ENCODE measurements around the gene TAOK1.

Gene TAOK1

GRCh38 chr17:29579866-29580771 lies 190.0 kb downstream of the TAOK1 start:
- in situ Hi-C loops (cut with MboI; ENCODE audit: low sequenced_read_pairs), result no loop called here

GRCh38 chr17:29581583-29582253 lies 191.6 kb downstream of the TAOK1 start:
- in situ Hi-C loops (cut with MboI; ENCODE audit: low sequenced_read_pairs), result no loop called here

- in situ Hi-C loops (cut with MboI; ENCODE audit: low sequenced_read_pairs), result no loop called here
These were observed 192.1 kb downstream of the TAOK1 start for GRCh38 chr17:29582254-29582765.

- in situ Hi-C loops (cut with MboI; ENCODE audit: low sequenced_read_pairs), result no loop called here
These were observed 192.6 kb downstream of the TAOK1 start for GRCh38 chr17:29582772-29583171.

GRCh38 chr17:29583324-29584248 lies 193.4 kb downstream of the TAOK1 start:
- in situ Hi-C loops (cut with MboI; ENCODE audit: low sequenced_read_pairs), result no loop called here

- in situ Hi-C loops (cut with MboI; ENCODE audit: low sequenced_read_pairs), result no loop called here
These were observed 194.4 kb downstream of the TAOK1 start for GRCh38 chr17:29584452-29585079.

GRCh38 chr17:29585080-29585751 lies 195.1 kb downstream of the TAOK1 start:
- in situ Hi-C loops (cut with MboI; ENCODE audit: low sequenced_read_pairs), result no loop called here

GRCh38 chr17:29586676-29587469 lies 196.7 kb downstream of the TAOK1 start:
- in situ Hi-C loops (cut with MboI; ENCODE audit: low sequenced_read_pairs), result no loop called here

- in situ Hi-C loops (cut with MboI; ENCODE audit: low sequenced_read_pairs), result no loop called here
These were observed 197.4 kb downstream of the TAOK1 start for GRCh38 chr17:29587591-29587990.

GRCh38 chr17:29588017-29588561 lies 197.9 kb downstream of the TAOK1 start:
- in situ Hi-C loops (cut with MboI; ENCODE audit: low sequenced_read_pairs), result no loop called here

- in situ Hi-C loops (cut with MboI; ENCODE audit: low sequenced_read_pairs), result no loop called here
These were observed 198.6 kb downstream of the TAOK1 start for GRCh38 chr17:29588562-29589411.

- in situ Hi-C loops (cut with MboI; ENCODE audit: low sequenced_read_pairs), result no loop called here
These were observed 199.6 kb downstream of the TAOK1 start, which contains the start of gene GIT1 for GRCh38 chr17:29589524-29590410. GIT1 (minus strand) TSS chr17:29589648; CDS start chr17:29589378, 270 bp downstream.

GRCh38 chr17:29590411-29591145 lies 200.4 kb downstream of the TAOK1 start:
- in situ Hi-C loops (cut with MboI; ENCODE audit: low sequenced_read_pairs), result no loop called here

- in situ Hi-C loops (cut with MboI; ENCODE audit: low sequenced_read_pairs), result no loop called here
These were observed 201.1 kb downstream of the TAOK1 start for GRCh38 chr17:29591146-29591736.

- in situ Hi-C loops (cut with MboI; ENCODE audit: low sequenced_read_pairs), result no loop called here
These were observed 201.8 kb downstream of the TAOK1 start for GRCh38 chr17:29591737-29592608.
